Upper lobe of left lung (tissue), 6 donors: ENCODE measurements around the gene KIR2DL1. TPM values are rescaled to one million over a fixed set of nuclear protein-coding genes. Genes with fewer than 3 reads are reported as not detected.
A peak's percentile ranks its signal among the peaks of the same experiment; 100 is the strongest.
"Not testable (repeated sequence)": the region's sequence is repeated elsewhere in the genome, so short reads cannot be mapped to it uniquely, and the experiment has no call there.

Experiments
- ATAC-seq, 2 donors: fragments of 200-7000 bp; cut with Tn5 transposase; one replicate each; pipeline ENCODE4 v1.9.1; 2022; ENCODE audit warnings: mild to moderate bottlenecking in 2 of 2, moderate library complexity in 2 of 2; ENCODE audit not compliant: low FRiP score in 2 of 2
- DNase-seq, 2 donors: peaks; one replicate each; pipeline ENCODE4 v3.0.0-alpha.2; 2019 to 2020
- H3K27ac ChIP-seq, 4 donors: fragments of 200-600 bp; sonication (generic); one replicate each; pipeline ENCODE4 v1.5.1; 2016 to 2019
- H3K27me3 ChIP-seq, 4 donors: fragments of 200-600 bp; sonication (generic); one replicate each; pipeline ENCODE4 v1.5.1; 2017 to 2019
- H3K36me3 ChIP-seq, 4 donors: fragments of 200-600 bp; sonication (generic); one replicate each; pipeline ENCODE4 v1.5.1; 2016 to 2019
- H3K4me1 ChIP-seq, 4 donors: fragments of 200-600 bp; sonication (generic); one replicate each; pipeline ENCODE4 v1.5.1; 2018 to 2019
- H3K4me3 ChIP-seq, 4 donors: fragments of 200-600 bp; sonication (generic); one replicate each; pipeline ENCODE4 v1.5.1; 2017 to 2019; ENCODE audit warnings: mild to moderate bottlenecking in 2 of 4, moderate library complexity in 1 of 4
- H3K9me3 ChIP-seq, 4 donors: fragments of 200-600 bp; sonication (generic); one replicate each; pipeline ENCODE4 v1.5.1; 2018 to 2019
- CTCF ChIP-seq, 6 experiments: fragments of 450-650 bp in 4 of 6; fragments of 200-600 bp in 2 of 6; sonication (generic) in 2 of 6; IDR thresholded peaks; one replicate each; pipeline ENCODE4 v1.5.1; 2016 to 2019; ENCODE audit warnings: antibody characterized with exemption in 6 of 6
- EP300 ChIP-seq, 4 donors: sonication (generic); formaldehyde crosslinking; IDR thresholded peaks; one replicate each; pipeline ENCODE4 v1.5.1; 2017; ENCODE audit warnings: antibody characterized with exemption in 4 of 4, control low read depth in 2 of 4
- POLR2A ChIP-seq, 4 donors: fragments of 450-650 bp; IDR thresholded peaks; one replicate each; pipeline ENCODE4 v1.5.1; 2016 to 2017; ENCODE audit warnings: antibody characterized with exemption in 4 of 4, mild to moderate bottlenecking in 2 of 4
- POLR2AphosphoS5 ChIP-seq, 2 donors: sonication (generic); formaldehyde crosslinking; IDR thresholded peaks; one replicate each; pipeline ENCODE4 v1.5.1; 2017; ENCODE audit warnings: antibody characterized with exemption in 2 of 2
- WGBS, 2 donors: methylation state at CpG; one replicate each; pipeline ENCODE4 v1.1.5; 2017 to 2018; 5-methylcytosine and 5-hydroxymethylcytosine counted together
- total RNA-seq, 6 donors: library from RNA; depleted of rRNA in 4 of 6; stranded (reverse); fragments of >200 nt in 4 of 6; gene quantifications; one replicate each; pipeline versions ENCODE4 v1.1.0 to v1.2.1, GENCODE V29; 2016 to 2021
- donor health status: DM: no; HTN: no; CAD: no; lungs with moderate emphysema.
- donor health status: DM: no; HTN: yes; CAD: no; lungs with severe emphysema.

KIR2DL1 gene
- total RNA-seq, 6 donors from 2014 or later, result 0.23 to 0.37 (median 0.30) TPM; not detected in 3

- H3K4me1 ChIP-seq, result no peaks in the 10 kb centered on the region
- no peaks in the 10 kb centered on the region for H3K9me3 ChIP-seq
- H3K36me3 ChIP-seq, result no peaks in the 10 kb centered on the region
- no peak overlapping the region for H3K27ac ChIP-seq
- no peak for TF ChIP-seq CTCF (IDR thresholded peaks at IDR 0.05)
- TF ChIP-seq POLR2AphosphoS5 (IDR thresholded peaks at IDR 0.05), result no peak
- no peaks in the 10 kb centered on the region for H3K27me3 ChIP-seq
- DNase-seq (peak in 1 of 2 donors; percentile 55), ATAC-seq (no peak)
- H3K4me3 ChIP-seq, result no peak overlapping the region
- WGBS, 2 donors, result 87 to 96% methylated on average over 6 to 14 of the region's 14 CpGs
These were observed 36.3 kb downstream of the KIR2DL1 start for GRCh38 chr19:54805665-54806515.

GRCh38 chr19:54806516-54806838 lies 36.9 kb downstream of the KIR2DL1 start:
- no peak for TF ChIP-seq CTCF (IDR thresholded peaks at IDR 0.05)
- TF ChIP-seq POLR2AphosphoS5 (IDR thresholded peaks at IDR 0.05), result no peak
- TF ChIP-seq POLR2A (IDR thresholded peaks at IDR 0.05), result no peak
- 55 to 68% methylated on average over 2 of the region's 2 CpGs for WGBS, 2 donors
- H3K4me1 ChIP-seq, result no peaks in the 10 kb centered on the region
- no peak overlapping the region for H3K4me3 ChIP-seq
- no peaks in the 10 kb centered on the region for H3K9me3 ChIP-seq
- no peak for DNase-seq
- no peaks in the 10 kb centered on the region for H3K36me3 ChIP-seq
- ATAC-seq, result no peak
- H3K27ac ChIP-seq, result no peak overlapping the region
- no peaks in the 10 kb centered on the region for H3K27me3 ChIP-seq

- DNase-seq, H3K4me1 ChIP-seq, ATAC-seq, H3K4me3 ChIP-seq, H3K36me3 ChIP-seq, H3K27ac ChIP-seq, H3K9me3 ChIP-seq, H3K27me3 ChIP-seq: not testable (repeated sequence)
- 75 to 80% methylated on average over 3 of the region's 3 CpGs for WGBS, 2 donors
These were observed 45.0 kb downstream of the KIR2DL1 start for GRCh38 chr19:54814571-54814970.

GRCh38 chr19:54816251-54816650 lies 46.7 kb downstream of the KIR2DL1 start, which contains the start of gene KIR3DL1:
TSS of gene KIR3DL1 (plus strand) at chr19:54816468.
- not testable (repeated sequence) for H3K36me3 ChIP-seq, H3K27me3 ChIP-seq, H3K9me3 ChIP-seq, H3K4me3 ChIP-seq, H3K4me1 ChIP-seq, ATAC-seq, DNase-seq, H3K27ac ChIP-seq
- WGBS, 2 donors, result 91 to 93% methylated on average over 17 of the region's 17 CpGs

- H3K9me3 ChIP-seq, result no peaks in the 10 kb centered on the region
- H3K4me1 ChIP-seq, result no peaks in the 10 kb centered on the region
- no peak overlapping the region for H3K27ac ChIP-seq
- no peaks in the 10 kb centered on the region for H3K36me3 ChIP-seq
- TF ChIP-seq POLR2AphosphoS5 (IDR thresholded peaks at IDR 0.05), result no peak
- TF ChIP-seq POLR2A (IDR thresholded peaks at IDR 0.05), result no peak
- no peak for TF ChIP-seq EP300 (IDR thresholded peaks at IDR 0.05)
- TF ChIP-seq CTCF (IDR thresholded peaks at IDR 0.05), result no peak
- H3K27me3 ChIP-seq, result no peaks in the 10 kb centered on the region
- DNase-seq (no peak), ATAC-seq (no peak)
- no peak overlapping the region for H3K4me3 ChIP-seq
- WGBS, 2 donors, result 82 to 86% methylated on average over 14 to 15 of the region's 15 CpGs
These were observed 48.3 kb downstream of the KIR2DL1 start for GRCh38 chr19:54817670-54818536.

- H3K9me3 ChIP-seq, H3K36me3 ChIP-seq, ATAC-seq, H3K4me3 ChIP-seq, H3K27me3 ChIP-seq, H3K27ac ChIP-seq, H3K4me1 ChIP-seq: not testable (repeated sequence)
- WGBS, 2 donors, result 64 to 66% methylated on average over 4 of the region's 4 CpGs
- peak in 1 of 2 donors; percentile 34 for DNase-seq
These were observed 54.8 kb downstream of the KIR2DL1 start for GRCh38 chr19:54824416-54824815.

GRCh38 chr19:54825326-54825725 lies 55.7 kb downstream of the KIR2DL1 start:
- peak overlapping the region in 1 of 4 donors; percentile 52 for H3K27ac ChIP-seq
- 33 to 55% methylated on average over 5 to 7 of the region's 7 CpGs for WGBS, 2 donors
- H3K9me3 ChIP-seq, ATAC-seq, H3K4me1 ChIP-seq, H3K36me3 ChIP-seq, H3K27me3 ChIP-seq, H3K4me3 ChIP-seq: not testable (repeated sequence)
- DNase-seq, result peak in 1 of 2 donors; percentile 66

GRCh38 chr19:54828064-54828463 lies 58.5 kb downstream of the KIR2DL1 start:
- H3K27ac ChIP-seq, H3K27me3 ChIP-seq, H3K4me3 ChIP-seq, DNase-seq, H3K36me3 ChIP-seq, ATAC-seq, H3K4me1 ChIP-seq, H3K9me3 ChIP-seq: not testable (repeated sequence)
- 68 to 80% methylated on average over 8 of the region's 8 CpGs for WGBS, 2 donors

GRCh38 chr19:54832496-54832895 lies 62.9 kb downstream of the KIR2DL1 start, which contains the start of gene KIR2DS4:
TSS of gene KIR2DS4 (plus strand) at chr19:54832676.
- not testable (repeated sequence) for ATAC-seq, H3K9me3 ChIP-seq, H3K36me3 ChIP-seq, H3K4me3 ChIP-seq, DNase-seq, H3K27me3 ChIP-seq, H3K27ac ChIP-seq, H3K4me1 ChIP-seq
- WGBS, 2 donors, result 93 to 94% methylated on average over 12 to 14 of the region's 14 CpGs
